ENCODE measurements around the gene DRC1. TPM values are rescaled to one million over a fixed set of nuclear protein-coding genes. Genes with fewer than 3 reads are reported as not detected.

Gene DRC1
- total RNA-seq, 1 experiment from 2014 or later = not detected

DNA sequence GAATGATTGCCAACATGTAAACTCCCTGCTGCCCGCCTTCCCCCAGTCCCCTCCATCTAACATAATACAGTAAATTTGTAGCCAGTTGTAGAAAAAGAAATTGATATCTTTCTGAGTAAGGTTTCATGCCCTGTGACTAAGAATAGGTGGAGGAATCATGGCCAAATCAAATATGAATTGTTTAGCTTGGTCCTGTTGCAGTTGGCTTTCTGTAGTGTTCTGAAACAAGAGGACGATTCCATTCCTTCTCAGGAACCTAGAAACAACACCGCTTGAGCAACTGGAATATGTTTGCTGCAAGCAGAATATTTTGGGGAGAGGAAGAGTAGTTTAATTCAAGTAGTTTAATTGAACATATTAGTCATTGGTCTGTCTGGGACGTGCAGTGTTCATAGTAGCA is 7.0 kb upstream of the DRC1 start:
- Histone ChIP-seq H3K4me2 (ENCODE audit: insufficient read depth, insufficient read length, low read length) (no peak overlapping the region), H3K27ac (ENCODE audit: insufficient read length, low read depth, low read length) (no peak overlapping the region), H3K9me3 (ENCODE audit: control insufficient read depth, low read depth, low read length) (no peaks in the 10 kb centered on the region), H3K14ac (ENCODE audit: insufficient read depth, low read length) (no peak overlapping the region), H3K9ac (ENCODE audit: extremely low read depth, insufficient read length, low read length) (no peak overlapping the region), H4K8ac (replicated peaks; ENCODE audit: insufficient read length, low read depth, low read length) (no peak overlapping the region), H2BK20ac (ENCODE audit: low read depth, low read length, poor library complexity, severe bottlenecking) (no peak overlapping the region), H3K18ac (ENCODE audit: insufficient read length, low read depth, low read length) (no peak overlapping the region), H3K23me2 (ENCODE audit: insufficient read length, low read depth, low read length, poor library complexity, severe bottlenecking) (no peaks in the 10 kb centered on the region), H4K5ac (ENCODE audit: insufficient read length, low read depth, low read length) (no peak overlapping the region), H2BK120ac (ENCODE audit: low read depth, low read length, poor library complexity, severe bottlenecking) (no peak overlapping the region), H3K4ac (ENCODE audit: low read depth, low read length) (no peak overlapping the region), H3K23ac (ENCODE audit: insufficient read length, low read depth, low read length) (no peak overlapping the region), H3K79me2 (ENCODE audit: insufficient read depth, low read length) (no peaks in the 10 kb centered on the region), H3K4me1 (ENCODE audit: insufficient read depth, low read length) (no peaks in the 10 kb centered on the region), H2BK12ac (ENCODE audit: insufficient read length, low read depth, low read length) (no peak overlapping the region), H3K79me1 (ENCODE audit: insufficient read depth, low read depth, low read length, poor library complexity, severe bottlenecking) (no peaks in the 10 kb centered on the region), H2BK5ac (ENCODE audit: insufficient read length, low read length) (no peak overlapping the region), H2BK15ac (ENCODE audit: low read depth, low read length) (no peak overlapping the region), H3K56ac (ENCODE audit: insufficient read length, low read depth, low read length) (no peak overlapping the region), H4K20me1 (ENCODE audit: control insufficient read depth, insufficient read depth, insufficient read length) (no peaks in the 10 kb centered on the region), H4K91ac (ENCODE audit: insufficient read length, low read depth, low read length) (no peak overlapping the region), H2AK5ac (ENCODE audit: insufficient read length, low read length) (no peak overlapping the region), H2AFZ (ENCODE audit: low read length) (no peak overlapping the region), H3K27me3 (ENCODE audit: insufficient read depth, low read length) (no peaks in the 10 kb centered on the region), H3T11ph (ENCODE audit: low read length) (no peak overlapping the region)
- Mint-ChIP-seq H3K36me3 (ENCODE audit: insufficient read depth in 1 of 3, low read depth in 3 of 3) (peaks cover 3 to 10% (median 5%) of the 10 kb centered on the region in 3 experiments; a peak in 6 of 7 replicates), H3K27ac (peak overlapping the region in 1 of 3 experiments; percentile 56; a peak in 2 of 7 replicates), H3K4me3 (no peak overlapping the region), H3K27me3 (ENCODE audit: low read depth) (no peaks in the 10 kb centered on the region), H3K9me3 (no peaks in the 10 kb centered on the region), H3K4me1 (peaks cover 2 to 6% of the 10 kb centered on the region in 2 experiments; a peak in 1 of 4 replicates)
- WGBS (ENCODE audit: extremely low coverage, insufficient read length, low lambda C conversion rate) = no CpG with 5 or more reads among the region's 4 CpGs
- DNase-seq = no peak
- TF ChIP-seq, protein P1, sequence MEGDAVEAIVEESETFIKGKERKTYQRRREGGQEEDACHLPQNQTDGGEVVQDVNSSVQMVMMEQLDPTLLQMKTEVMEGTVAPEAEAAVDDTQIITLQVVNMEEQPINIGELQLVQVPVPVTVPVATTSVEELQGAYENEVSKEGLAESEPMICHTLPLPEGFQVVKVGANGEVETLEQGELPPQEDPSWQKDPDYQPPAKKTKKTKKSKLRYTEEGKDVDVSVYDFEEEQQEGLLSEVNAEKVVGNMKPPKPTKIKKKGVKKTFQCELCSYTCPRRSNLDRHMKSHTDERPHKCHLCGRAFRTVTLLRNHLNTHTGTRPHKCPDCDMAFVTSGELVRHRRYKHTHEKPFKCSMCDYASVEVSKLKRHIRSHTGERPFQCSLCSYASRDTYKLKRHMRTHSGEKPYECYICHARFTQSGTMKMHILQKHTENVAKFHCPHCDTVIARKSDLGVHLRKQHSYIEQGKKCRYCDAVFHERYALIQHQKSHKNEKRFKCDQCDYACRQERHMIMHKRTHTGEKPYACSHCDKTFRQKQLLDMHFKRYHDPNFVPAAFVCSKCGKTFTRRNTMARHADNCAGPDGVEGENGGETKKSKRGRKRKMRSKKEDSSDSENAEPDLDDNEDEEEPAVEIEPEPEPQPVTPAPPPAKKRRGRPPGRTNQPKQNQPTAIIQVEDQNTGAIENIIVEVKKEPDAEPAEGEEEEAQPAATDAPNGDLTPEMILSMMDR (conservative IDR thresholded peaks at IDR 0.05) = no peak
